Measurements from ENCODE around the gene GNG3. TPM values are rescaled to one million over a fixed set of nuclear protein-coding genes. Genes with fewer than 3 reads are reported as not detected.

The GNG3 gene
- total RNA-seq, 1 experiment from 2014 or later: not detected

- ChIA-PET POLR2A (no interaction called here), CTCF (no interaction called here), RAD21 (ENCODE audit: low non-redundant PET in 1 of 2, low total read pairs in 2 of 2, uncharacterized antibody in 2 of 2, unreplicated experiment in 2 of 2) (no interaction called here)
- Histone ChIP-seq H3K4me2 (ENCODE audit: low read length) (no peak overlapping the region), H3K9me3 (ENCODE audit: control insufficient read depth in 1 of 2, insufficient read depth in 1 of 2, low read depth in 1 of 2, low read length in 2 of 2) (no peaks in the 10 kb centered on the region), H3K4me1 (ENCODE audit: control insufficient read depth in 1 of 2, insufficient read depth in 2 of 2, low read length in 2 of 2) (no peaks in the 10 kb centered on the region), H3K9ac (ENCODE audit: low read length) (no peak overlapping the region), H3K27ac (ENCODE audit: low read depth, low read length) (no peak overlapping the region), H3K27me3 (ENCODE audit: insufficient read depth, low read length) (no peaks in the 10 kb centered on the region), H2AFZ (ENCODE audit: low read depth, low read length, poor library complexity, severe bottlenecking) (no peak overlapping the region), H3K79me2 (ENCODE audit: insufficient read depth, low read length) (peaks cover 76% of the 10 kb centered on the region), H3K9me2 (ENCODE audit: insufficient read depth) (no peaks in the 10 kb centered on the region), H4K20me1 (ENCODE audit: insufficient read depth) (peaks cover 5% of the 10 kb centered on the region; the same call in 1 of the 2 replicates), H3K4me3 (replicated peaks in 1 of 2; ENCODE audit: low read depth in 1 of 2, low read length in 2 of 2) (no peak overlapping the region), H3K36me3 (ENCODE audit: control insufficient read depth in 1 of 2, insufficient read depth in 2 of 2, low read length in 2 of 2) (peaks cover 88 to 89% of the 10 kb centered on the region in 2 experiments)
- DNase-seq (ENCODE audit: low read depth, low spot score) (no peak), ATAC-seq (no peak)
- no TSS peak for BruUV-seq (replicated peaks)
- no peak for TF ChIP-seq EZH2phosphoT487 (IDR thresholded peaks at IDR 0.05; ENCODE audit: borderline replicate concordance)
- TF ChIP-seq ZNF274 (IDR thresholded peaks at IDR 0.05; ENCODE audit: low read depth, low read length): no peak
- no peak for TF ChIP-seq POLR2A (IDR thresholded peaks at IDR 0.05; ENCODE audit: borderline replicate concordance, extremely low read depth, insufficient read depth, insufficient read length)
- intact Hi-C loops (cut with micrococcal nuclease): no loop called here
Observed at GRCh38 chr11:62716206-62716605, 8.7 kb downstream of the GNG3 start.

- CTCF ChIA-PET: no interaction called here
Observed at GRCh38 chr11:62716816-62717215, 9.3 kb downstream of the GNG3 start.

More at GRCh38 chr11:62716816-62717215, 9.3 kb downstream of the GNG3 start:
- no peak overlapping the region for H3K4me2 ChIP-seq (ENCODE audit: low read length)
- POLR2A ChIA-PET: no interaction called here
- no peaks in the 10 kb centered on the region for H3K27me3 ChIP-seq (ENCODE audit: insufficient read depth, low read length)
- no peaks in the 10 kb centered on the region for H3K9me2 ChIP-seq (ENCODE audit: insufficient read depth)
- H3K4me1 ChIP-seq (ENCODE audit: control insufficient read depth in 1 of 2, insufficient read depth in 2 of 2, low read length in 2 of 2): no peaks in the 10 kb centered on the region
- no peak overlapping the region for H3K4me3 ChIP-seq (replicated peaks in 1 of 2; ENCODE audit: low read depth in 1 of 2, low read length in 2 of 2)
- no peaks in the 10 kb centered on the region for H3K9me3 ChIP-seq (ENCODE audit: control insufficient read depth in 1 of 2, insufficient read depth in 1 of 2, low read depth in 1 of 2, low read length in 2 of 2)
- no peak overlapping the region for H3K27ac ChIP-seq (ENCODE audit: low read depth, low read length)
- intact Hi-C loops (cut with micrococcal nuclease): no loop called here
- no peak overlapping the region for H3K9ac ChIP-seq (ENCODE audit: low read length)
- BruUV-seq (replicated peaks): no TSS peak
- DNase-seq (ENCODE audit: low read depth, low spot score) (no peak), ATAC-seq (no peak)
- peaks cover 82% of the 10 kb centered on the region for H3K79me2 ChIP-seq (ENCODE audit: insufficient read depth, low read length)
- no peak overlapping the region for H2AFZ ChIP-seq (ENCODE audit: low read depth, low read length, poor library complexity, severe bottlenecking)
- RAD21 ChIA-PET (ENCODE audit: low non-redundant PET in 1 of 2, low total read pairs in 2 of 2, uncharacterized antibody in 2 of 2, unreplicated experiment in 2 of 2): no interaction called here
- peaks cover 89 to 95% of the 10 kb centered on the region in 2 experiments for H3K36me3 ChIP-seq (ENCODE audit: control insufficient read depth in 1 of 2, insufficient read depth in 2 of 2, low read length in 2 of 2)
- TF ChIP-seq REST (IDR thresholded peaks at IDR 0.05; ENCODE audit: low read depth) (no peak), EGR1 (IDR thresholded peaks at IDR 0.05; ENCODE audit: low read depth) (no peak), CBX3 (IDR thresholded peaks at IDR 0.05; ENCODE audit: low read depth) (no peak), ATF3 (IDR thresholded peaks at IDR 0.05) (no peak), ZNF274 (IDR thresholded peaks at IDR 0.05; ENCODE audit: low read depth, low read length) (no peak), YY1 (IDR thresholded peaks at IDR 0.05; ENCODE audit: extremely low read depth, insufficient replicate concordance, low read depth, low read length) (no peak), POLR2AphosphoS5 (IDR thresholded peaks at IDR 0.05; ENCODE audit: low read depth, low read length) (no peak)
- H4K20me1 ChIP-seq (ENCODE audit: insufficient read depth): peaks cover 5% of the 10 kb centered on the region; the same call in 1 of the 2 replicates

All from HCT116 (cell line).